Fibroblast of the conjunctiva (primary cell): ENCODE data around the gene NCBP3.
"Not testable (repeated sequence)": the region's sequence is repeated elsewhere in the genome, so short reads cannot be mapped to it uniquely, and the experiment has no call there.

ENCODE experiments used
- DNase-seq: peaks from one replicate; pipeline ENCODE4 v3.0.0-alpha.2; 2010; ENCODE audit warnings: low read depth

The NCBP3 gene

DNA sequence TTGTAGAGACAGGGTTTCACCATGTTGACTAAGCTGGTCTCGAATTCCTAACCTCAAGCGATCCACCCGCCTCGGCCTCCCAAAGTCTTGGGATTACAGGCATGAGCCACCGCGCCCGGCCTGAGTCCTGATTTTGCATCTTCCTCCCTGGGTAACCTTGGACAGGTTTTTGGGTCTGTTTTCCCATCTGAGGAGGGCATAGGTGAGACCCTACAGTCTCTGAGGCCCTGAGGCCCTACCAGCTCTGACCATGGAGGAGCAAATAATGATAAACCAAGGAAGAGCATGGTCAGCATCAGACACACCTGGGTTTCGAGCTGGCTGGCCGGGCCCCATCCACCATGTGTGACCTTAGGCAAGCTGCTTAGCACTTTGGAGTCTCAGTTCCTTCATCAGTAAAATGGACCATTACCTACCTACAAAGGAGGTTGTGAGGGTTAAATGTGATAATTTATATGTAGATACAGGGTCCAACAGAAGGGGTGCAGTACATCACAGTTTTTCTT is 1.2 kb upstream of the NCBP3 start:
- DNase-seq, result no peak

DNA sequence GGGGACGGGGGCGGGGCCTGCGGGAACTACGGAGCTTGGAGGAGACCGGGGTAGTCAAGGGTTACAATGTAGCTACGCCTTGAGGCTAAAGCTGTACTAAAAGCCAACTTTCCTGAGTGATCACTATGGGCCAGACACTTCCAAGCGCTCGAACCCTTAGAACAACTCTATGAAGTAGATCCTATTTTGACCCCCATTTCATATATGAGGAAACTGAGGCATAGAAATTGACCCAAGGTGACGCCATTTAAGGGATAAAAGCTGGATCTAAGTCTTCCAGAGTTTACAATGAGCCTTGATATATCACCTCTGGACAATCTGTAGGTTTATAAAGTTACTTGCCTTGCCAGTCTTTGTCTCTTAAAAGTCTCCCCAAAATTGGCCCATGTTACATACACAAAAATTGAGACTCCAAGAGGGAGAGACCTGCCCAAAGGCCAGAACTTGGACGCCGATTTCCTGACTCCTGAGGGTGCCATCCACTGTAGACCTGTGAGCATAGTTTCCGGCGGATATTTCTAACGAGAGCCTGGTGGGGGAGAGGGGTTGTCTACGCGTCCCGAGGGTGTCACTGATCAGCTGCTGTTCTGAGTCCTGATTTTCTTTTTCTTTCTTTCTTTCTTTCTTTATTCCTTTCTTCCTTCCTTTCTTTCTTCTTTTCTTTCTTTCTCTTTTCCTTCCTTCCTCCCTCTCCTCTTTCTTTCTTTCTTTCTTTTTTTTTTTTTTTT is 555 bp upstream of the NCBP3 start:
- no peak for DNase-seq

- DNase-seq, result no peak
Measured at GRCh38 chr17:3845291-3845620, 790 bp downstream of the NCBP3 start.

- not testable (repeated sequence) for DNase-seq
Measured at GRCh38 chr17:3844556-3844955, 1.5 kb downstream of the NCBP3 start.

GRCh38 chr17:3843935-3844516 is 2.0 kb downstream of the NCBP3 start:
- DNase-seq, result no peak

DNA sequence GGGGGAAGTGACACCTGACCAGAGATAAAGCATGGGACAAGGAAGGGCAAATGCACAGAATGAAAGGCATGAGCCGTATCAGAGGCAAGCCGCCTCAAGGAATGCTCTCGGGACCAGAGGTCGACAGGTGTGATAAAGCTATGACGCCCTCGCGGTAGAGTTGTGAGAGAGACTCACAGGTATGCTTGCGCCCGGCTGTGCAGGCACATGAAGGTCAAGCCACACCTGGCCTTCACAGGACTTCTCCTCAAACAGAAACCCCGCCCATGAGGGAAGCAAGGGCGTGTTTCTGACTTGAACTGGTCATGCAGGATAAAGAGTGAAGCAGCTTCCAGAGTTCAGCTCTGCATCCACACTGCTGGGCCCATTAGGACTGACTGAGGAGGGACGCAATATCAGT is 7.8 kb downstream of the NCBP3 start:
- no peak for DNase-seq

GRCh38 chr17:3836551-3836950 is 9.5 kb downstream of the NCBP3 start:
- DNase-seq, result no peak

GRCh38 chr17:3835410-3836229 is 10.4 kb downstream of the NCBP3 start:
- DNase-seq, result no peak

DNA sequence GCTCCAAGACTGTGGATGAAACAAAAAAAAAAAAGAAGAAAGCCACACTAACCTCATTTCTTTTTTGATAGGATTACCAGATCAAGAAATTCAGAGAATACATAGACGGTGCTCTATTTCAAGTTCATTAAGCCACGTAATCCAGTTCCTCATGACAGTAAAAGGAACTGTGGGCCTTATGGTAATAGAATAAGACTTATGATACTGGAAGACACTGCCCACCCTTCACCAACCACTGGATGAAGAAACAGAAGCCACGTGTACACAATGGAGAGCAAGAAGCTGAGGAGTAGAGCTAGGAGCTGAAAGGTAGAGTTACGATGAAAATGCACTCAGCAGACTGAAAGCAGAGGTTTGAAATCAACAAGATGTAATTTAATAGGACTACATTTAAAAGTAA is 11.2 kb downstream of the NCBP3 start:
- DNase-seq, result no peak

GRCh38 chr17:3828852-3829232 is 17.2 kb downstream of the NCBP3 start:
- DNase-seq, result no peak

GRCh38 chr17:3828151-3828851 is 17.7 kb downstream of the NCBP3 start:
- DNase-seq, result peak; percentile 35

DNA sequence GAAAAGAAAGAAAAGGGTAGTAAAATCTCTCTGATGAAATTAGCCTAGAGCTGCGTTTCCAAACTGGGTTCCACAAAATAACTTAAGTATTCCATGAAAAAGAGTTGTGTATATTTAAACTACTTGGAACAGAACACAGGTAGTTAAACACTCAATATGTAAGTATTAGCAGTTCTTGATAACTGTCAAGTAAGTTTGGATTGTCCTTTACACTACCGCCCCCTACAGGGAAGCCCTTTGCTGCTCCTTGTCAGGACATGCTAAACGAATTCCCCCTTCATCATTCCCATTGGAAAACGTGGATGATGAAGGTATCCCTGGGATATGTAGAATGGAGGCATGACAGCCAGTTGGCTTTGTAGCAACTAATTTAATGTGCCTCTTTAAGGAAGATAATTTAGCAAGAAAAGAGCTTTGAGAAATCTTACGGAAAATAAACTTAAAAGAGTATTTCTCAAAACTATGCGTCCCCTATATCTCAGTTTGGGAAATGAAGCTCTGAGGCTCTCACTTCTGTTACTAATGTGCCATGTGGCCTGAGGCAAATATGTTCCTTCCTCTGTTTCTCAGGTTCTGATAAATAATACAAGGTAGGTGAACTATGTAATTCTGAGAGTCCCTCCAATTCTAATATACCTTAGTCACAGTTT is 18.8 kb downstream of the NCBP3 start:
- peak; percentile 61 for DNase-seq

- no peak for DNase-seq
Measured at GRCh38 chr17:3826191-3826590, 19.9 kb downstream of the NCBP3 start.

DNA sequence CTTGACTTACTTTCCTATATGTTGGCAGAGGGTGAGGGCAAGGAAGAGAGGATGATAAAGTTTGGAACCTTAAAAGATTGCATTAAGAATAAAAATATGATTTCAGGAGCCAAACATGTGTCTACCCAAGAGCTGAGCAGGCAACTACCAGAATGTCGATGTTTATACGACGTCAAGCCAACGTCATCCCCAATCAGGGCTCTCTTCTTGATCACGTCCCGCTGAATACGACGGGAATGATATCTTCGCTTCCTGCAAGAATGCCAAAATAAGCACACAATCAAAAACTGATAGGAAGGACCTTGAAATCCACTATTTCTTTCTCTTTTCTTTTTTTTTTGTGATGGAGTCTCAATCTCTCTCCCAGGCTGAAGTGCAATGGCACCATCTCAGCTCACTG is 24.9 kb downstream of the NCBP3 start:
- DNase-seq, result no peak

GRCh38 chr17:3818786-3819185 is 27.3 kb downstream of the NCBP3 start:
- no peak for DNase-seq

GRCh38 chr17:3817851-3818605 is 28.0 kb downstream of the NCBP3 start:
- DNase-seq, result no peak

GRCh38 chr17:3815925-3816324 is 30.1 kb downstream of the NCBP3 start:
- DNase-seq, result no peak

DNA sequence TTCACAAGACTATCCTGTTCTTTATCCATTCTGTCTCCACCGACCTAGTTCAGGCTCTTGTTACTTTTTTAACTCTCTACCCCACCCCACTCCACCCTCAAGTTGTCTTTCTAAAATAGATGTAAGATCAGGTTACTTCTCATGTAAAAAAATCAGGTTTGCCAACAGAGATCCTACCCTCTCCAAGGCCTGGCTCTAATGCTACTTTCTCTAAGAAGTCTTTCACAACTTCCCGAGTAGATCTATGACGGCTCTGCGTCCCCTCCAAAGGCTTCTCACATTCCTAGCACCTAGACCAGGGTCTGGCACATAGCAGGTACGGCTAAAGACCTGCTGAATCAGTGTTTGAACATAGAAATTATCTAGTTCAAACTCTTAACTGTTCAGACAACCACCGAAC is 30.9 kb downstream of the NCBP3 start:
- DNase-seq, result no peak

DNA sequence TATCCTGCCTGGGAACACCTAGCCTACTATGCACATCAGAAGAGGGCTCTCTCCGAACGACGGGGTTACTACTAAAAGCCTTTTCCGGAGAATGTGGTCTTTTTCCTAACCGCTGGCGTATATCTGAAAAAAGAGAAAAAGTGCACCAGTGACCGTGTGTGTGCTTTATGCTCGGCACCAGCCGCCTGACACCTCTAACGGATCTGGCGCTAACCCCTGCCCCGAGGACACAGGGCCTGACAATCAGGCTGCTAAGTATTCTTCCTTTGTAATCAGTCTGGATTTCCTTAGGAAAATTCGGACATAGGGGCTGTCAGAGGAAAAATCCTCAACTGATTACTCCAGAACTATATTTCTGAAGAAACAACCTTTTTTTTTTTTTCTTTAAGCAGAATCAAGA is 31.7 kb downstream of the NCBP3 start:
- no peak for DNase-seq

DNA sequence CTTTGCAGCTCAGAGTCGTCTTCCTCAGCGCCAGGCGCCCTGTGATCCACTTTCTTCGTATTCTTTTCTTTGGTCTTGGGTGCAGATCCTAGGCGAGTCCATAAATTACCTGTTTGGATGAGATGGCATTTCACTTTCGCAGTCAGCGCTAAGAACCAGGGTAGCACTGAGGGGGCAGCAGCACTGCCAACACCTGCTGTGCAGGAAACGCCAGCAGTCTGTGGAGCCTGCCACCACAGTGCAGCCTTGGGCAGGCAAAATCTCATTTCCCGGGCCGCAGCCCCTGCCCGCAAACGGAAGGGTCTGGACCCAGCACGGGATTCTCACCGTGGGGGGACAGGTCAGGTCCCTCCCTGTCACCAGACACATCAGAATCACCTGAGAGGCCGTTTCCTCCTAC is 32.9 kb downstream of the NCBP3 start:
- DNase-seq, result no peak

- DNase-seq, result no peak
Measured at GRCh38 chr17:3812771-3813170, 33.3 kb downstream of the NCBP3 start.
